Left lung (tissue), 10 donors: ENCODE data around the gene DPP7. TPM values are rescaled to one million over a fixed set of nuclear protein-coding genes. Genes with fewer than 3 reads are reported as not detected.

Experiments
- ATAC-seq: fragments of 200-7000 bp; cut with Tn5 transposase; one replicate; pipeline ENCODE4 v1.9.1; 2020; ENCODE audit warnings: moderate library complexity
- DNase-seq, 4 donors: peaks; one replicate each; pipeline ENCODE4 v3.0.0-alpha.2; 2013 to 2020
- H3K27ac ChIP-seq, 2 donors: fragments of 200-600 bp; sonication (generic) in 1 of 2; one replicate each; pipeline versions ENCODE4 v1.5.0 to v1.8.0; 2020 to 2021
- H3K27me3 ChIP-seq, 2 donors: fragments of 200-600 bp; sonication (generic) in 1 of 2; one replicate each; pipeline versions ENCODE4 v1.5.0 to v1.8.0; 2020 to 2021
- H3K36me3 ChIP-seq, 2 donors: fragments of 200-600 bp; sonication (generic) in 1 of 2; one replicate each; pipeline versions ENCODE4 v1.5.0 to v1.8.0; 2020 to 2021
- H3K4me1 ChIP-seq, 2 donors: fragments of 200-600 bp; one replicate each; pipeline ENCODE4 v1.8.0; 2021
- H3K4me3 ChIP-seq, 2 donors: fragments of 200-600 bp; sonication (generic) in 1 of 2; one replicate each; pipeline versions ENCODE4 v1.5.0 to v1.8.0; 2020 to 2021; ENCODE audit warnings: mild to moderate bottlenecking in 1 of 2
- H3K9me3 ChIP-seq, 2 donors: fragments of 200-600 bp; sonication (generic) in 1 of 2; one replicate each; pipeline versions ENCODE4 v1.5.0 to v1.8.0; 2020 to 2021
- CTCF ChIP-seq, 2 donors: fragments of 200-600 bp; sonication (generic) in 1 of 2; IDR thresholded peaks; one replicate each; pipeline versions ENCODE4 v1.5.0 to v1.8.0; 2021; ENCODE audit warnings: antibody characterized with exemption in 2 of 2
- intact Hi-C, 2 donors: fragments of 100-400 bp; cut with DNase I; formaldehyde crosslinking; loops; one replicate each; pipeline versions ENCODE4 v1.11.2 to v1.14.2; 2022
- polyA plus RNA-seq, 6 donors: library from polyadenylated mRNA; unstranded; fragments of 120-200 nt; gene quantifications; one replicate each; pipeline ENCODE4 v1.2.1, GENCODE V29; 2013; ENCODE audit not compliant: insufficient read length in 6 of 6
- total RNA-seq, 2 donors: library from RNA; stranded (reverse); fragmentation: NEBNext Ultra II Directional; extraction: Animal tissue kit (Norgen Biotek cat#: 25700); gene quantifications; one replicate each; pipeline ENCODE4 v1.2.1, GENCODE V29; 2021
- donor health status: DM: no; HTN: yes; CAD: no.
- donor health status: DM: no; HTN: no; CAD: no.

Gene DPP7
- total and polyA plus RNA-seq, 8 donors = 35.8 to 165 (median 47.9) TPM

GRCh38 chr9:137083394-137084004, 31.0 kb downstream of the DPP7 start:
- Histone ChIP-seq H3K27me3 (peaks cover 0 to 2% of the 10 kb centered on the region in 2 donors), H3K9me3 (no peaks in the 10 kb centered on the region), H3K36me3 (peaks cover 0 to 52% of the 10 kb centered on the region in 2 donors), H3K4me3 (no peak overlapping the region), H3K27ac (peak overlapping the region; percentile 20 to 59), H3K4me1 (peaks cover 22 to 59% of the 10 kb centered on the region in 2 donors)
- no peak for TF ChIP-seq CTCF (IDR thresholded peaks at IDR 0.05)
- intact Hi-C loops = no loop called here
- no peak for ATAC-seq
- peak in 2 of 4 donors; percentile 75 to 80 for DNase-seq

GRCh38 chr9:137082925-137083290, 31.6 kb downstream of the DPP7 start:
- ATAC-seq (no peak), DNase-seq (no peak)
- peaks cover 26 to 59% of the 10 kb centered on the region in 2 donors for H3K4me1 ChIP-seq
- no peaks in the 10 kb centered on the region for H3K9me3 ChIP-seq
- H3K27ac ChIP-seq = peak overlapping the region; percentile 20 to 59
- peaks cover 0 to 7% of the 10 kb centered on the region in 2 donors for H3K27me3 ChIP-seq
- no peak for TF ChIP-seq CTCF (IDR thresholded peaks at IDR 0.05)
- intact Hi-C loops = no loop called here
- H3K4me3 ChIP-seq = no peak overlapping the region
- H3K36me3 ChIP-seq = peaks cover 0 to 54% of the 10 kb centered on the region in 2 donors

DNA sequence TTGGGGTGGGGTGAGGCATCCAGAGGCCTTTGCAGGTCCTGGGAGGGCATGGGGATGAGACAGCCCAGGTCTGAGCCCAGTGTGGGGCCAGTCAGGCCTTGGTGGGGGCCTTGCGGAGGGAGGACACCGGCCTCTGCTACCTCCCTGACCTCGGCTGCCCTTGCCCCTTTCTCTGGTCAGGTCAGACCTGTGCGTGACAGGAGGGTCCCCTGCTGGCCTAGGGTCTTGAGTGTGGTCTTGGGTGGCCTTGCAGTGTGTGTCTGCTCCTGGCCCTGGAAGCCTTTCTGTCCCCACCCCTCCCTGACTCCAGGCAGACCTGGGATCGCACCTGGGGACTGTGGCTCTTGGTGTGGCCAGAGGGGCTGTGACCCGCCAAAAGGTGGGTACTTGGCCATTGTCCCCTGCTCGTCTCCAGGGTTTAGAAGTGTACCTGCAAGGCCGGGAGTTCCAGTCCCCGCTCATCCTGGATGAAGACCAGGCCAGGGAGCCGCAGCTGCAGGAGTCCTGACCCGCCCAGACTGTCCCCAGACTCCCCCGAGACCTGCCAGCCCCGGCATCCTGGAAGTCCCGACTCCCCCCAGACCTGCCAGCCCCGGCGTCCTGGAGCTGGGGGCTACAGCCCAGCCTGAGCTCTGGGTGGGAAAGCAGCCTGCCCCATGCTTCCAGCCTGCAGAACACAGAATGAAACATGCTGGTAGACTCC, 32.2 kb downstream of the DPP7 start:
- ATAC-seq (no peak), DNase-seq (peak in 1 of 4 donors; percentile 60)
- intact Hi-C loops = no loop called here
- peaks cover 0 to 11% of the 10 kb centered on the region in 2 donors for H3K27me3 ChIP-seq
- H3K4me3 ChIP-seq = no peak overlapping the region
- no peak overlapping the region for H3K27ac ChIP-seq
- no peaks in the 10 kb centered on the region for H3K9me3 ChIP-seq
- peaks cover 0 to 54% of the 10 kb centered on the region in 2 donors for H3K36me3 ChIP-seq
- peaks cover 21 to 56% of the 10 kb centered on the region in 2 donors for H3K4me1 ChIP-seq
- no peak for TF ChIP-seq CTCF (IDR thresholded peaks at IDR 0.05)

DNA sequence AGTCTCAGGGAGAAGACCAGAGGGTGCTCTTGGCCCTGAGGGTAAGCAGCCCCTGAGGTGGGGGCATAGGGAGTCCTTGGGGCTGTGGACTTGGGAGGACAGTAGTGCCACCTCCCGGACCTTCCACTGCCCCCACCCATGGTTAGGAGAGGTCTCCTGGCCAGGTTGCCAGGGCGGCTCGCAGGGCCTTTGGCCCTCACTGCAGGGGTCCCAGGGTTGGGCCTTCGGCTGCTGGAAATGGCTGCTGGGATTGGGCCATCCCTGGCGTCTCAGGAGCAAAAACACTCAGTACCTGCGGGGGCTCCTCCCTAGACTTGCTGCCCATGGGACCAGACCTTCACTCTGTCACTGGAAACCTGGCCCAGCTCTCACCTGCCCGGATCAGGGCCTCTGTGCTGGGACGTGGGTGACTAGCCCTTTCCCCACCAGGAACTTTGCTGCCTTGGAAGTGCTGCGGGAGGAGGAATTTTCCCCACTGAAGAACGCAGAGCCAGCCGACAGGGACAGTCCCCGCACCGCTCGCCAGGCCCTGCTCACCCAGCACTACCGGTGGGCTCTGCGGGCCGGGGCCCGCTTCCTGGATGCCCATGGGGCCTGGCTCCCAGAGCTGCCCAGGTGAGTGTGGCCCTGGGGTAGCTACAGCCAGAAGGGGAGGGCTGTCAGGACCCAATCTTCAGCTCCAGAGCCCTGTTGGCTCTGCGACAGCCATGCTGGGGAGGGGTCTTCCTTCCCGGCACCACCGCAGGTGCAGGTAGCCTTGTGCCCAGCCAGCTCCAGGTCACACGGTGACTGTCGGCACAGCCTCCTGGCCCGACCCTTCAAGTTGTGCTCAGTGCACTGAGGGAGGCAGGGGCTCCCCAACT, 34.0 kb downstream of the DPP7 start:
- Histone ChIP-seq H3K36me3 (peaks cover 0 to 54% of the 10 kb centered on the region in 2 donors), H3K4me3 (no peak overlapping the region), H3K9me3 (no peaks in the 10 kb centered on the region), H3K4me1 (peaks cover 13 to 52% of the 10 kb centered on the region in 2 donors), H3K27me3 (peaks cover 0 to 17% of the 10 kb centered on the region in 2 donors), H3K27ac (no peak overlapping the region)
- intact Hi-C loops = no loop called here
- no peak for TF ChIP-seq CTCF (IDR thresholded peaks at IDR 0.05)
- ATAC-seq (no peak), DNase-seq (no peak)

GRCh38 chr9:137079401-137079787, 35.1 kb downstream of the DPP7 start:
- TF ChIP-seq CTCF (IDR thresholded peaks at IDR 0.05) = no peak
- no peak for DNase-seq
- H3K9me3 ChIP-seq = no peaks in the 10 kb centered on the region
- peaks cover 11 to 44% of the 10 kb centered on the region in 2 donors for H3K4me1 ChIP-seq
- intact Hi-C loops = no loop called here
- H3K27ac ChIP-seq = no peak overlapping the region
- H3K4me3 ChIP-seq = no peak overlapping the region
- peaks cover 0 to 17% of the 10 kb centered on the region in 2 donors for H3K27me3 ChIP-seq
- peaks cover 0 to 54% of the 10 kb centered on the region in 2 donors for H3K36me3 ChIP-seq
- ATAC-seq = no peak
